ENCODE results near the gene CNRIP1. TPM values are rescaled to one million over a fixed set of nuclear protein-coding genes. Genes with fewer than 3 reads are reported as not detected.

The CNRIP1 gene
- polyA plus RNA-seq, 3 donors: 3.9 to 62.2 (median 26.6) TPM

DNA sequence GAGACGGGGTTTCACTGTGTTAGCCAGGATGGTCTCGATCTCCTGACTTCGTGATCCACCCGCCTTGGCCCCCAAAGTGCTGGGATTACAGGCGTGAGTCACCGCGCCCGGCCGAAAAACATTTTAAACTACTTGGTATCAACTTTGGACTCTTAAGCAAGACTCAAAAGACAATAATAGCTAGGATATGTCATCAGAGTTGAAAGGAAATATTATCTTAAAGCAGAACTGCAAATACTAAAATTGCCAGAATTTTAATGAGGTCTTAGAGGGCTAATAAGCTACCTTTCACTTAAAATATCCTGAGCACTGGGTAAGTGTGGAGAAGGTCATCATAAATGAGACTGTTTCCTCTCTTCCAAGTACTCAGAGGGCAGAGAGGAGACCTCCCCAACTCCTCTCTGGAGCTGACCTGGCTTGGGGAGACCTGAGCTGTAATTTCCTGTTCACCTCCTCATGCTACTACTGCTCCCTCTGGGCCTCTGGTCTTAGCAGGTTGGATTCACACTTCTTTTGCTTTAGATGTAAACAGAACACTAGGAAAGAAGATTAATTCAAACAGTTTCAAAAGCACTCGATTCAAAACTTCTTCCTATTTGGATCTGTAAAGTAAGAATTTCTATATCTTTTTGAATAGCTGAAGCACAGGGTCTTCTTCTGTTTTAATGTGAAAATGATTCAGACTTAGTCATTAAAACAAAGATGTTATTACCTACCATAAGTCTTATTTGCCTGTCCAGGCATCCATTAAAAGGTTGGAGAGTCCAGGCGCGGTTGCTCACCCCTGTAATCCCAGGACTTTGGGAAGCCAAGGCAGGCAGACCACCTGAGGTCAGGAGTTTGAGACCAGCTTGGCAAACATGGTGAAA is 16.5 kb downstream of the CNRIP1 start:
- H3K27ac ChIP-seq (ENCODE audit: low read depth, low read length): no peak overlapping the region
- WGBS, 3 donors: 81 to 95% (median 93%) methylated on average over 9 to 12 of the region's 12 CpGs

DNA sequence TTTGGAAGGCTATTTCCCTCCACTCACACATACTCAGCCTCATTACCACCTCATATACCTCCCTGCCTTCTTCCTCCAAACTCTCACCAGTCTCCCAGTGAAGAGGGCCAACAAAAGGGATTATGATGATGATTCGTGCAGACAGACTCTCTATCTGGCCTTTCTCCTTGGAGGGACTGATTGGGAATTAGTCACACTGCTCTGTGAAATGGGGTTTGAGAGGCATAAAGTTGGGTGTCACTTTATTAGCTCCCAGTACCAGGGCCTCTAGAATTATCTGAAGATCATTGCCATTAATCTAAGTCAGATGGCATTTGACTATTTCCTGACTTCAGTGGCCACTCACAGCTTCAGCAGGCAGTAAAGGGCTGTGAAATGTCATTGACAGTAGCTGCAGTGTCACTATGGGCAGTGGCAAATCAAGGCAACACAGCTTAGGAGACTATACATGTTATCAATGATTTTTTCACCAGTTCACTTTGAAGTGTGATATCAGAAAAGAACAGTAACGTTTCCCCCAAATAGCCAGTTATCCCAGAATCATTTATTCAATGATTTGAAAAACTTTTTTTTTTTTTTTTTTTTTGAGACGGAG is 17.4 kb downstream of the CNRIP1 start:
- 81 to 87% (median 82%) methylated on average over 2 to 3 of the region's 3 CpGs for WGBS, 3 donors
- no peak overlapping the region for H3K27ac ChIP-seq (ENCODE audit: low read depth, low read length)

GRCh38 chr2:68295516-68295915 is 24.2 kb downstream of the CNRIP1 start:
- H3K27ac ChIP-seq (ENCODE audit: low read depth, low read length): no peak overlapping the region

DNA sequence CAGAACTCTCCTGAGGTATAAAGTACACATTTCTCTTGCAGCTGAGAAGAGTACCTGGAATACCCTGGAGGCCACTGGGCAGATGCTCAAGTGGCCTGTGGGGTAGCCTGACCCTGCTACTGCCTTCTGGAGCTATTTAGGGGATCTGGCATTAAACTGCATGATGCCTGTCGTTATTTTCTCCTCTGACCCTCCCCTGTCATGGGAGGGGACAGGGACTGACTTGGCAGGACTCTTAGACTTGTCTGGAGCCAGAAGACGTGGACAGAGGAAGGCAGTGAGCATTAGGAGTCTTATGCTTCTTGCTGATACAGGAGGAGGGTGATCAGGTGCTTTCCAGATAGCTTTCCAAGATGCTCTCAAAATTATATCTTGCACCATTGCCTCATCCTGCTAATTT is 24.8 kb downstream of the CNRIP1 start:
- 20 to 43% (median 37%) methylated on average over 2 of the region's 2 CpGs for WGBS, 3 donors
- no peak overlapping the region for H3K27ac ChIP-seq (ENCODE audit: low read depth, low read length)

GRCh38 chr2:68294187-68294586 is 25.6 kb downstream of the CNRIP1 start:
- no peak overlapping the region for H3K27ac ChIP-seq (ENCODE audit: low read depth, low read length)
- 90 to 97% (median 93%) methylated on average over 3 of the region's 3 CpGs for WGBS, 3 donors

GRCh38 chr2:68293755-68294154 is 26.0 kb downstream of the CNRIP1 start:
- H3K27ac ChIP-seq (ENCODE audit: low read depth, low read length): no peak overlapping the region
- 72 to 76% (median 74%) methylated on average over 6 of the region's 6 CpGs for WGBS, 3 donors

DNA sequence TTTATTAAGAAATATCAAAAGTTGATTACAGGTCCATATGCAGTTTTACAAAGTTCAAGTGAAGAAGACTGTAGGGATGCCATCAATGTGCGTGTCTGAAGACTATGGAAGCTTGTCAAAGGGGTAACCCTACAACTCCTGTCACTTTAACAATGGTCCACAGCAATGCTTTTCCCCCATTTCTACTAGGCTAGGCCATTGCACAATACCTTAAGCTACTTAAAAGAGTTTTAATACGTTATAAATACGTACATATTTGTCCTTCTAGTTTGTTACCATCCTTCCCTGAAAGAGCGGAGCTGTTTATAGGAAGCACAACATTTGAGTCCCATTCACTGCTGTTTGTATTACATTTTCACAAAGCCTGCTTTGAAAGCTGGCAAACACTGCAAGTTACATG is 26.7 kb downstream of the CNRIP1 start:
- 86 to 94% (median 91%) methylated on average over 4 of the region's 4 CpGs for WGBS, 3 donors
- H3K27ac ChIP-seq (ENCODE audit: low read depth, low read length): no peak overlapping the region

DNA sequence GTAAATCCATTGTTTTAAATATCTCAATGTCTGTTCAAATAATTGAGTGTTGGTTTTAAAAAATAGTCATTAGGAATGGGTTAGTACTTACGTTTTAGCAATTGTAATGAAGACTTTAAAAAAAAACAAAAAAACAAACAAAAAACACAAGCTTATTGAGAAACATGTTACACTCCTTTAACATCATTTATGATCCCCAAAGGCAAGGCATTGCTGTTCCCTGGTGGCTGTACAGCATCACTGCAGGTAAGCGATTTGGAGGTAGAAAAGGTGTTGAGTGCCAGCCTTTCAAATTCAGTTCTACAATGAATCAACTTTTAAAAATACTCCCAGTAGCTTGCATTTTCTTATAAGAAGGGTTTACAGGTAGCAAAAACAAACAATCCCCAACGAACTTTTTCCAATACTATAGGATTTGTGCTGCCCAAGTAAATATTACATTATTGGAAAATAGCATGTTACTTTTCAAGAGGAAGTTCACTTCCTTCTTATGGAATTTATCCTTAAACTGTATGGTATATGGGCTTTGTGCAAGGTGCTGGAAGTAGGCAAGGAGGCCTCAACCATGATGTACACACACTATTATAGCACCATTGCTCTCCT is 27.5 kb downstream of the CNRIP1 start:
- WGBS, 3 donors: 26 to 68% (median 63%) methylated on average over 3 of the region's 3 CpGs
- H3K27ac ChIP-seq (ENCODE audit: low read depth, low read length): no peak overlapping the region

GRCh38 chr2:68291314-68291713 is 28.4 kb downstream of the CNRIP1 start:
- H3K27ac ChIP-seq (ENCODE audit: low read depth, low read length): no peak overlapping the region
- 68 to 72% (median 70%) methylated on average over 6 of the region's 6 CpGs for WGBS, 3 donors

- no peak overlapping the region for H3K27ac ChIP-seq (ENCODE audit: low read depth, low read length)
- 30 to 61% (median 32%) methylated on average over 5 of the region's 5 CpGs for WGBS, 3 donors
These were observed 28.8 kb downstream of the CNRIP1 start for GRCh38 chr2:68290901-68291300.

DNA sequence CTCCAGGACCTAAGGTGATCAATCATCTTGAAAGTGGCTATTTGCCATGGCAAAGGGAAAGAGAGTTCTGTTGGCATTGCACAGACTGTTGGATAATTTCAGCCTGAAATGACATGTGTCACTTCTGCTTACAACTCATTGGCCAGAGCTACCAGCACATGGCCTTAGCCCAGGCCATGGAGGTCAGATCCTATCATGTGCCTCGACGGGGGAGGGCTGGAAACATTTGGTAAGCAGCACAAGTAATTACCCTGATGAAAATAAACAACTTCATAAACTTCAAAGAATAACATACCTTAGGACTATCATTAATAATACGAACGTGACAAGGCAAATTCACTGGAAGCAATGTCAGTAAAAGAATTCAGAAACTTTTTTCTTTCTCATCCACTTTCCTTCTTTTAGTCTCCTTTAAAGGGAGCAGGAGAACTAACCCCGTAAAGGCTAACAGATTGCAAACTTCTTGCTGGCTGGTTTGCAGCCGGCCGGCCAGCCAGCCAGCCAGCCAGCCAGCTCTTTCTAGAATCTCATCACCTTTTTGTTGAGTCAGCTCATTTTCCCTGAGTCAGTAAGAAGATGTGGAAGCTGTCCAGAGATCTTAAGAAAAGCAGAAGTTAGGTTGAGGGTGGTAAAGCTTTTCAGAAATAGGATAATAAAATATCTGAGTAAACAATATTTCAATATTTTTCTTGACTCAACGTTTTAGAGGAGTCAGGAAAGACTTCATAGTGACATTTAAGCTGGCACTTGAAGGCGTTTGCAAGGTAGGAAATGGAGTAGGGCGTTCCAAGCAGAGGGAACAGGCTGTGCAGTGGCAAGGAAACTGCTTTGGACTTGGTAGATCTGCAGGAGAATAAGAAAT is 31.9 kb downstream of the CNRIP1 start:
- no peak overlapping the region for H3K27ac ChIP-seq (ENCODE audit: low read depth, low read length)
- 22 to 30% (median 25%) methylated on average over 10 of the region's 10 CpGs for WGBS, 3 donors

DNA sequence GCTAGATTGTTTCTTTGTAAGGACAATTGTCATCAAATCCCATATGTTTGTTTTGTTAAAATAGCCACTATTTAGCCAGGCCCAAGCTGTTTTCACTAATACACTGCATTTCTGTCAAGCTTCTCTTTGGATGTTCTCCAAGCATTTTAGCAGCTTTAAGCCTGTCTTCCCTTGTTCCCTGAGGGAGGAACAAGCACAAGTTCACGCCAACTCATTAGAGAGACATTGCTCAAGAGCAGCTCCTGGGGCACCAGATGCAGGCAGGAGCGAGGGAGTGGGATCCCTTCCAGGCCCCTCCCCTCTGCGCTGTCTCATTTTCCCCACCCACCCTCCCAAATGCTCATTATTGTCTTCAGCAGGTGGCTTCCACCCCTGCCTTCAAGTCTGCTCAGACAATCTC is 34.9 kb downstream of the CNRIP1 start:
- no peak overlapping the region for H3K27ac ChIP-seq (ENCODE audit: low read depth, low read length)
- WGBS, 3 donors: 28 to 69% (median 28%) methylated on average over 3 of the region's 3 CpGs

GRCh38 chr2:68283419-68283812 is 36.3 kb downstream of the CNRIP1 start:
- WGBS, 3 donors: 89 to 97% (median 96%) methylated on average over 1 of the region's 1 CpG

GRCh38 chr2:68282811-68283418 is 36.8 kb downstream of the CNRIP1 start:
- 39 to 41% (median 40%) methylated on average over 5 of the region's 5 CpGs for WGBS, 3 donors

More at GRCh38 chr2:68283419-68283812, 36.3 kb downstream of the CNRIP1 start:
- H3K27ac ChIP-seq (ENCODE audit: low read depth, low read length): no peak overlapping the region

DNA sequence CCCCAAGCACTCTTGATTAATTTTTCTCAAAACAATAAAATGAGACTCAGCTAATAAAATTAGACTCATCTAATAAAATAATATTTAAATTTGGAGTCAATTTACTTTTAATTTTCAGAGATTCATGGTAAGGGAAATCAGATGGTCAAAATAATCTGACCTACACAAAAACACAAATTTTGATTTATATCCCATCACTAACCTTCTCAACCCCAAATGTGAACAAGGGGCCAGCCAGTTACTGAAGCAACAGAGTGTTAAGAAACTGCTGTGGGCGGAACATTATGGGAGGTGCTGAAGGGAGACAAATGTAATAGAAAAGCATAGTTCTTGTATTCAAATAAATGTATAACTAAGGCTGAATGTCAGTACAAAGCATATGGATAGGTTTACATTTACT is 39.0 kb downstream of the CNRIP1 start:
- H3K27ac ChIP-seq (ENCODE audit: low read depth, low read length): no peak overlapping the region
- 74 to 84% (median 77%) methylated on average over 1 of the region's 1 CpG for WGBS, 3 donors

More at GRCh38 chr2:68282811-68283418, 36.8 kb downstream of the CNRIP1 start:
- H3K27ac ChIP-seq (ENCODE audit: low read depth, low read length): no peak overlapping the region

- no peak overlapping the region for H3K27ac ChIP-seq (ENCODE audit: low read depth, low read length)
- 69 to 85% (median 75%) methylated on average over 1 of the region's 1 CpG for WGBS, 3 donors
These were observed 39.4 kb downstream of the CNRIP1 start for GRCh38 chr2:68280348-68280747.

- no peak overlapping the region for H3K27ac ChIP-seq (ENCODE audit: low read depth, low read length)
- 72 to 86% (median 73%) methylated on average over 4 of the region's 4 CpGs for WGBS, 3 donors
These were observed 40.1 kb downstream of the CNRIP1 start for GRCh38 chr2:68279691-68280090.

GRCh38 chr2:68278169-68278568 is 41.6 kb downstream of the CNRIP1 start:
- WGBS, 3 donors: 94 to 96% (median 95%) methylated on average over 1 of the region's 1 CpG
- no peak overlapping the region for H3K27ac ChIP-seq (ENCODE audit: low read depth, low read length)
